Endothelial cell (in vitro differentiated cells): ENCODE measurements around the gene IL6. TPM values are rescaled to one million over a fixed set of nuclear protein-coding genes. Genes with fewer than 3 reads are reported as not detected.

Experiments
- DNase-seq: peaks from one replicate; pipeline ENCODE4 v3.0.0; 2021; ENCODE audit warnings: low spot score
- H3K27ac Mint-ChIP-seq: one replicate; pipeline ENCODE4 v1.8.0; 2021; ENCODE audit warnings: mixed read lengths, inconsistent platforms; ENCODE audit not compliant: unreplicated experiment
- H3K27me3 Mint-ChIP-seq: one replicate; pipeline ENCODE4 v1.8.0; 2021; ENCODE audit warnings: mild to moderate bottlenecking, moderate library complexity, mixed read lengths, inconsistent platforms; ENCODE audit not compliant: unreplicated experiment
- H3K36me3 Mint-ChIP-seq: one replicate; pipeline ENCODE4 v1.8.0; 2021; ENCODE audit warnings: mild to moderate bottlenecking, low read depth, mixed read lengths, inconsistent platforms; ENCODE audit not compliant: unreplicated experiment
- H3K4me1 Mint-ChIP-seq: one replicate; pipeline ENCODE4 v1.8.0; 2021; ENCODE audit warnings: mild to moderate bottlenecking, mixed read lengths, inconsistent platforms; ENCODE audit not compliant: unreplicated experiment
- H3K4me3 Mint-ChIP-seq: one replicate; pipeline ENCODE4 v1.8.0; 2021; ENCODE audit warnings: mild to moderate bottlenecking, mixed read lengths, inconsistent platforms; ENCODE audit not compliant: unreplicated experiment
- H3K9me3 Mint-ChIP-seq: one replicate; pipeline ENCODE4 v1.8.0; 2021; ENCODE audit warnings: mixed read lengths, inconsistent platforms; ENCODE audit not compliant: unreplicated experiment
- CTCF ChIP-seq: fragments of 200-600 bp; sonication (generic); IDR thresholded peaks from one replicate; pipeline ENCODE4 v1.5.0; 2021; ENCODE audit warnings: antibody characterized with exemption; ENCODE audit not compliant: unreplicated experiment
- total RNA-seq: library from RNA; stranded (reverse); fragmentation: NEBNext Ultra II Directional; extraction: Animal tissue kit (Norgen Biotek cat#: 25700); gene quantifications from one replicate; pipeline ENCODE4 v1.2.1, GENCODE V29; 2021; ENCODE audit not compliant: unreplicated experiment

The IL6 gene
- total RNA-seq, 1 donor from 2014 or later = not detected

- Mint-ChIP-seq H3K4me3 (no peak overlapping the region), H3K27ac (no peak overlapping the region), H3K27me3 (no peaks in the 10 kb centered on the region), H3K9me3 (no peaks in the 10 kb centered on the region), H3K4me1 (peaks cover 21% of the 10 kb centered on the region), H3K36me3 (no peaks in the 10 kb centered on the region)
- DNase-seq = no peak
- no peak for TF ChIP-seq CTCF
These were observed 32.3 kb upstream of the IL6 start for GRCh38 chr7:22694597-22695207.

GRCh38 chr7:22695476-22696132, 31.4 kb upstream of the IL6 start:
- Mint-ChIP-seq H3K27me3 (no peaks in the 10 kb centered on the region), H3K4me1 (peaks cover 27% of the 10 kb centered on the region), H3K36me3 (no peaks in the 10 kb centered on the region), H3K27ac (no peak overlapping the region), H3K4me3 (no peak overlapping the region), H3K9me3 (no peaks in the 10 kb centered on the region)
- no peak for TF ChIP-seq CTCF
- DNase-seq = no peak

DNA sequence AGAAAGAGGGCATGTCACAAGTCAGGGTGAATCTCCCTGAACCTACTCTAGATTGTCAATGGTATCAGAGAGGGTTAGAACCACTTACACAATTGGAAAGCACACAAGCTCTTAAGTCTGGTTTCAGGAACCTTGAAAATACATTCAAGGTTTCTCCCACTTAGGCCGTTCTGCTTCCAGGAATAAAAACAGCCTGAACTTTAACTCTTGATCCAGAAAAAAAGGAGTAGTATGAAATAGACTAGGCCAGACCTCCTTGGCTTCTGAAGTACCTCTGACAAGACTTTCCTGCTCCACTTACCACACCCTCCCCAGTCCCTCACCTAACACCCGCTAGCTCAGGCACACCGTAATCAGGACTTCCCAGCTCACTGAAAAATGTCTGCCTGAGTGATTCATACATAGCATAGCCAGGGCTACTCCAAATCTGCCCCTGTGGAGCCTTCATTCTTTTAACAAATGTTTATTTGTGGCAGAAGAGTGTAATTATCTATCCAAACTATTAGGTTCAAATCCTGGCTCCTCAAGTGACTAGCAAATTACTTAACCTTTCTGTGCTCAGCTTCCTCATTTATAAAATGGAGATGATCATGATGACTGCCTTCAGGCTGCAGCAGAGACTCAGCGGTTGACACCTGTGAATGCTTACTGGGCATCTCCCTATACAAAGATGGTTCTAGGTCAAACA, 30.3 kb upstream of the IL6 start:
- TF ChIP-seq CTCF = no peak
- no peak for DNase-seq
- no peaks in the 10 kb centered on the region for H3K9me3 Mint-ChIP-seq
- H3K4me1 Mint-ChIP-seq = peaks cover 30% of the 10 kb centered on the region
- no peak overlapping the region for H3K27ac Mint-ChIP-seq
- H3K4me3 Mint-ChIP-seq = no peak overlapping the region
- H3K27me3 Mint-ChIP-seq = no peaks in the 10 kb centered on the region
- H3K36me3 Mint-ChIP-seq = no peaks in the 10 kb centered on the region

DNA sequence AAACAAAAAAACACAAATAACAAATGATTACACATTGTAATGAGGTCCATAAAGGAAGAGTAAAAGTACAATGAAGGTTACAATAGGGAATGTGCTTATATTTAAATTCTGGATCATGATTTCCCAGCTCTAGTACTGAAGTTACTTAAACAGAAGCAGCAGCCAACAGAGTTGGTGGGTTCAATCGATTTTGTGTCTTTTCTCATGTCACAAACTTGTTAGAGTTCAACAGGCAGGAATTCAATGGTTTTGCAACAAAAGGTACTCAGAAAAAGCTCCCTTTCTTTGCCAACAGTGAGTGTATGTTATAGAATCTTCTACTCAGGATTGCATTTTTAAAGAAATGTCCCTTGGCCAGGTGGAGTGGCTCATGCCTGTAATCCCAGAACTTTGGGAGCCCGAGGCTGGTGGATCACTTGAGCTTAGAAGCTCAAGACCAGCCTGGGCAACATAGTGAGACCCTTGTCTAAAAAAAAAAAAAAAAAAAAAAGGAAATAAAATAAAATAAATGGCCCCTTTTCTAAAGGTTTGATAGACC, 29.6 kb upstream of the IL6 start:
- H3K27ac Mint-ChIP-seq = no peak overlapping the region
- H3K4me1 Mint-ChIP-seq = peaks cover 30% of the 10 kb centered on the region
- H3K4me3 Mint-ChIP-seq = no peak overlapping the region
- no peaks in the 10 kb centered on the region for H3K9me3 Mint-ChIP-seq
- no peak for TF ChIP-seq CTCF
- H3K27me3 Mint-ChIP-seq = peaks cover 2% of the 10 kb centered on the region
- DNase-seq = no peak
- H3K36me3 Mint-ChIP-seq = no peaks in the 10 kb centered on the region
